GM12801 (cell line): ENCODE results near the gene ZNF43.

Experiments
- TF ChIP-seq, protein P1 (sequence below): IDR thresholded peaks from one replicate; pipeline ENCODE4 v1.5.1; 2011; ENCODE audit warnings: control low read depth; ENCODE audit not compliant: insufficient read length; ENCODE audit errors: extremely low read depth

The ZNF43 gene

GRCh38 chr19:21833733-21834132 lies 2.2 kb downstream of the ZNF43 start:
- TF ChIP-seq, protein P1, sequence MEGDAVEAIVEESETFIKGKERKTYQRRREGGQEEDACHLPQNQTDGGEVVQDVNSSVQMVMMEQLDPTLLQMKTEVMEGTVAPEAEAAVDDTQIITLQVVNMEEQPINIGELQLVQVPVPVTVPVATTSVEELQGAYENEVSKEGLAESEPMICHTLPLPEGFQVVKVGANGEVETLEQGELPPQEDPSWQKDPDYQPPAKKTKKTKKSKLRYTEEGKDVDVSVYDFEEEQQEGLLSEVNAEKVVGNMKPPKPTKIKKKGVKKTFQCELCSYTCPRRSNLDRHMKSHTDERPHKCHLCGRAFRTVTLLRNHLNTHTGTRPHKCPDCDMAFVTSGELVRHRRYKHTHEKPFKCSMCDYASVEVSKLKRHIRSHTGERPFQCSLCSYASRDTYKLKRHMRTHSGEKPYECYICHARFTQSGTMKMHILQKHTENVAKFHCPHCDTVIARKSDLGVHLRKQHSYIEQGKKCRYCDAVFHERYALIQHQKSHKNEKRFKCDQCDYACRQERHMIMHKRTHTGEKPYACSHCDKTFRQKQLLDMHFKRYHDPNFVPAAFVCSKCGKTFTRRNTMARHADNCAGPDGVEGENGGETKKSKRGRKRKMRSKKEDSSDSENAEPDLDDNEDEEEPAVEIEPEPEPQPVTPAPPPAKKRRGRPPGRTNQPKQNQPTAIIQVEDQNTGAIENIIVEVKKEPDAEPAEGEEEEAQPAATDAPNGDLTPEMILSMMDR, result no peak

DNA sequence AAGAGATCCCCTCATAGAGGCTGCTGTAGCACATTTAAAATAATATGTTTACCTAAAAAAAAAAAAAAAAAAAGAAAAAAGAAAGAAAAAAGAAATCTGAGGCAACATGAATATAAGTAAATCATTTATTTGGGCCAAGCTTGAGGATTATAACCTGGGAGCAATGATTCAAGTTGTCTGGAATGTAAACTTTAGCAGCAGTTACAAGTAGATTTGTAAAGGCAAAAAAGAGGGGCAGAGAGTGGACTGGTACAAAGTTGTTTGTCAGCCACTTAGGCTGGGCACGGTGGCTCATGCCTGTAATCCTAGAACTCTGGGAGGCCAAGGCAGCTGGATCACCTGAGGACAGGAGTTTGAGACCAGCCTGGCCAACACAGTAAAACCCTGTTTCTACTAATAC lies 11.3 kb downstream of the ZNF43 start:
- TF ChIP-seq, protein P1, result no peak

DNA sequence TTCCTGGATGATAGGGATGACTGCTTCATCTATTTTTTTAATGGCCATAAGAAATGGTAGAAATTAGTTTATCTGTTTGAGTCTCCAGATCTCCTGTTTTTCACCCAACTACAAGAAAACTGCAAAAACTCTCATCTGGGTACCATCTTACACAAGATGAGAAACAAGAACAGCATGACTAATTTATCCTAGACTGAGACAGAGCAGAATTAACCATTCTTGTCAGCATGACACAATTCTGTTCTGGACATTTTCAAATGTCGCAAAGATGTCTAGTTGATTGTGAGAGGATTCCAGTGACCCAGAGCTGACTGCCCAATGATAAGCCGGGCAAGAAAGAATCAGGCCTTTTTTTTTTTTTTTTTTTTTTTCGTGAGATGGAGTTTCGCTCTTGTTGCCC lies 12.8 kb downstream of the ZNF43 start:
- TF ChIP-seq, protein P1, result no peak

DNA sequence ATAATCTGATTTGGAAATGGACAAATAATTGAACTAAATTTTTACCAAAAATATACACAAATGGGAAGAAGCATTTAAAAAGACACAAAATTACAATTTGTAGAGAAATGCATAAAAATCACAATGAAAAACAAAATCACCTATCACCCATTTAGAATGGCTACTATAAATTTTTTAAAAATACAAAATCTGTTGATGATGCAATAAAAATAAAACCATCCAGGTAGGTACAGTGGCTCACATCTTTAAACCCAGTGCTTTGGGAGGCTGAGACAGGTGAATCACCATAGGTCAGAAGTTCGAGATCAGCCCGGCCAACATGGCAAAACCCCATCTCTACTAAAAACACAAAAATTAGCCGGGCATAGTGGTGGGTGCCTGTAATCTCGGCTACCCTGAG lies 23.5 kb downstream of the ZNF43 start:
- TF ChIP-seq, protein P1, result no peak

DNA sequence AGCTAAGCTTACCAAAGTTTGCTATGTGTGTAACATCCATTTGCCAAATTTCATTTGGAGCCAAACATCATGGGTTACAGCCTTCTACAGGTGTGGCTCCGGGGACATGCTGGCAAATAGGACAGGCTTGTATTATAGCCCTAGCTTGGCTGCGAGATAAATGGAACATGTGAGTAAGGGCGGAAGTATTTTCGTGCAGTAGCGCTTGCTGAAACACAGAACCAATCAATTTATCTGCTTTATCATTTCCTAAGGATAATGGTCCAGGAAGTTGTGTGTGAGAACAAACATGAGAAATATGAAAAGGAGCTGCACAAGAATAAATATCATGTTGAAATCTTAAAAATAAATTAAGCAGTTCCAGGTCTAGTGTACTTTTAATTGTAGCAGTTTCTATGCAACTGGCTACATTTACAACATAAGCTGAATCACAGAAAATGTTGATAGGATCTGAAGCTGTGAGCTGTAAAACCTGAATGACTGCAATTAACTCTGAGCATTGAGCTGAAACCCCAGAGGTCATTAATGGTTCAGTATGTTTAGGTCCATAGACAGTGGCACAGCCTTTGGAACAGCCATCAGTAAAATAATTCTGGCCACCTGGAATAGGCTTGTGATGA lies 46.4 kb downstream of the ZNF43 start:
- TF ChIP-seq, protein P1, result no peak

GRCh38 chr19:21786936-21787335 lies 49.0 kb downstream of the ZNF43 start:
- TF ChIP-seq, protein P1, result no peak

DNA sequence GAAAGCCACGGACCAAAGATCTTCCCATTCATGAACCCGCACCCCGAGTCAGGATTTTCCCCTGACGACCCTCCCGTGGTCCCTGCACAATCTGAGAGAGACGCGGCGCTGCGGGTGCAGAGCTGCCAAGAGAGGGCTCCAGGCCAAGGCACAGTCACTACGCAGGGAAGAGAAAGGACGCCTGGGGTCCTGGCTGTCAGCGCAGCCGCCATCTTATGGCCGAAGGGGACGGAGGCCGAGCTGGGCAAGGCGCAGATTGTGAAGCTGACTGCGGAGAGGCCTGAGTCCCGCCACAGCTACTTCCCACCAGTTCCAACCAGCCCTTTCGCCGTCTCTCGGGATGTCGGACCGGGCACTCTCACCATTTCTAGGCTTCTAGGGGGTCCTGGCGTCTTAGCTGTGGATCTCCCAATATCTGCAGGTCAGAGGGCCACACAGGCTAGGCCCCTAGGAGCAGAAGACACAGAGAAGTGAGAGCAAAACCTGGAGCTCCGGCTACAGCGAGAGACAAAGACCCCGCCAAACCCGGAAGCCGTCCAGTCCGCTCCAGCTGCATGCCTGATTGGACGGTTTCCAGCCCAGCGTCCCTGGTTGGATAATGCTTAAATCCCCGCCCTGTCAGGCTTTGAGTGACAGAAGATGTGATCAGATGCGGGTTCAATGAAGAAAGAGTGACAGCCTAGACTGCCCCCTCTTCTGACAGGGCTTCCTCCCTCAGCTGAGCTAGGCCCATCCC lies 68.7 kb downstream of the ZNF43 start, which contains the start of gene ZNF100:
Gene ZNF100, minus strand, starts transcription at position 515 of the 736 bp plus-strand sequence. Its CDS starts 150 bp downstream, at position 365.
- TF ChIP-seq, protein P1, result no peak
